Coronary artery (tissue), 2 donors: ENCODE measurements around the gene ADORA1.

Experiments
- DNase-seq: peaks from one replicate; pipeline ENCODE4 v3.0.0-alpha.2; 2017; ENCODE audit warnings: low spot score
- H3K27ac ChIP-seq, 2 donors: fragments of 200-600 bp; sonication (generic); one replicate each; pipeline ENCODE4 v1.5.1; 2016 to 2019
- H3K4me3 ChIP-seq: fragments of 200-600 bp; sonication (generic); 2 replicates; pipeline ENCODE4 v1.5.1; 2016; ENCODE audit warnings: mild to moderate bottlenecking, moderate library complexity
- CTCF ChIP-seq: fragments of 200-600 bp; sonication (generic); IDR thresholded peaks from one replicate; pipeline ENCODE4 v1.5.1; 2019; ENCODE audit warnings: antibody characterized with exemption

Gene ADORA1

GRCh38 chr1:203093754-203094410 is 33.6 kb upstream of the ADORA1 start:
- Histone ChIP-seq H3K4me3 (no peak overlapping the region), H3K27ac (no peak overlapping the region)
- no peak for DNase-seq
- TF ChIP-seq CTCF = no peak

GRCh38 chr1:203095061-203095690 is 32.4 kb upstream of the ADORA1 start:
- TF ChIP-seq CTCF = no peak

GRCh38 chr1:203096566-203096965 is 31.0 kb upstream of the ADORA1 start:
- no peak for DNase-seq
- no peak for TF ChIP-seq CTCF
- H3K4me3 ChIP-seq = no peak overlapping the region
- no peak overlapping the region for H3K27ac ChIP-seq

More at GRCh38 chr1:203095061-203095690, 32.4 kb upstream of the ADORA1 start:
- DNase-seq = no peak
- no peak overlapping the region for H3K27ac ChIP-seq
- H3K4me3 ChIP-seq = no peak overlapping the region

DNA sequence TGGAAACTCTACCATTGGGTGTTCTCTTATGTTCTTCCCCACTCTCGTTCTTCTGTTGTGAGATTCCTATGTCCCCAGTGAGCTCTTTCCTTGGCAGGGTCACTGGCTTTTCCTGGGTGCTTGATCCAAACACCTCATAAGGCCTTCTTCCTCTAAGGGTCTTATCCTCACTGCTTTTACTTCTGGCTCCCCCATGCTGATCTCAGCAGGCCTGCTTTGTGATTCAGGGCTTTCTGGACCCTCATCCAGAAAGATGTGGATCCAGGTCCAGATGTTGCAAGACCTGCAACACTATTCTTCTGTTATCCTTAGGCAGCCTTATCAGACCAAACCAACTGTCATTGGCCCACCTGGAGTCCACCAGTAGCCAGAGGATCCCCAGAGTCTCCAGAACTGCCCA is 30.5 kb upstream of the ADORA1 start:
- DNase-seq = no peak
- TF ChIP-seq CTCF = no peak
- no peak overlapping the region for H3K4me3 ChIP-seq

DNA sequence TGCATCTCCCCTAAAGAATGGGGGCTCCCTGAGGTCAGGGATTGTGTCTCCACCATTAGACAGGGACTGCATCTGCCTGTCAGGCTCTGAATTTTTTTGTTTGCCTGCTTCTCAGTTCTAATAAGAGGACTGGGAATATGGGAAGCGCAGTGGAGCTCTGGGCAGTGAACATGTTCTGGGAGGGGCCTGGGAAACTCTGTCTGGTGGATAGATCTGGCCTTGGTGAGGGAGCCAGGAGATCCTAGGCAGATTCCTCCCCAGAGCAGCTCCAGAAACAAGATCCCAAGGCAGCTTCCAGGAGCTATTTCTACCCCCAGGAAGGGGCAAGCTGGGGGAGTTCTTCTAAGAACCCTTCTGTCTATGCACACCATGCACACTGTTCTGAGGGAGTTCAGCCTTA is 29.1 kb upstream of the ADORA1 start:
- DNase-seq = no peak
- no peak overlapping the region for H3K4me3 ChIP-seq
- no peak overlapping the region for H3K27ac ChIP-seq
- TF ChIP-seq CTCF = no peak

More for the DNA sequence above, 30.5 kb upstream of the ADORA1 start:
- no peak overlapping the region for H3K27ac ChIP-seq

DNA sequence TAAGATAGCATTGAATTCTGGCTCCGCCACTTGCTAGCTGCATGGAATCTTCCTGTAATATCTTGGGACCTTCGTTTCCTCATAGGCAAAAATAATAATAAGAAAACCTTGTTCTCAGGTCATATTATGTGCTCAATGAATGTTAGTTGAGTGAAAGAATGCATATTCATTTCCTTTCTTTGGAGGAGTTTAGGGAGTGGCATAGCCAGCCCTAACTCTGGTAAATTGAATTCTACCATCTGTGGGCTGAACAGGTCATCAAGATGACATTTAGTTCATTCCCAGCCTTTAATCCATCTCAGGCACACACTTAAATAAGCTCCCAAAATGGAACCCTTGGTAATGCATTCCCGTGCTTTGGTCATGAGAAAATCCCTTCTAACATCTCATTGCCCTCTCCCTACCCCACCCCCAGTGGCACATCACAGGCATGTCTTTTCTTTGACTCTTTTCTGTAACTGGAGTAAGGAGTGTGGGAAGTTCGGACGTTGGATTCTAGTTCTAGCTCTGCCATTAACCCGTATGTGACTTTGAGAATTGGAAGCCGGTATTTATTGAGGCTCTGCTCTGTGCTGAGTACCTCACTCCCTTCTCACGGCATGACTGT is 28.5 kb upstream of the ADORA1 start:
- no peak for DNase-seq
- Histone ChIP-seq H3K27ac (no peak overlapping the region), H3K4me3 (no peak overlapping the region)
- TF ChIP-seq CTCF = no peak
